HUDEP-2 (cell line): ENCODE data around the gene INSL3.

ENCODE experiments used
- DNase-seq, 76 experiments: peaks; one replicate each; lab custom pipeline; 2025; ENCODE audit not compliant: unreplicated experiment in 76 of 76; lab: John Stamatoyannopoulos, UW

The INSL3 gene

GRCh38 chr19:17847538-17848366 lies 26.4 kb upstream of the INSL3 start, which contains the start of gene JAK3:
Gene JAK3 (minus strand): TSS chr19:17847982. CDS start chr19:17844417, 3,565 bp downstream.
- no peak for DNase-seq

DNA sequence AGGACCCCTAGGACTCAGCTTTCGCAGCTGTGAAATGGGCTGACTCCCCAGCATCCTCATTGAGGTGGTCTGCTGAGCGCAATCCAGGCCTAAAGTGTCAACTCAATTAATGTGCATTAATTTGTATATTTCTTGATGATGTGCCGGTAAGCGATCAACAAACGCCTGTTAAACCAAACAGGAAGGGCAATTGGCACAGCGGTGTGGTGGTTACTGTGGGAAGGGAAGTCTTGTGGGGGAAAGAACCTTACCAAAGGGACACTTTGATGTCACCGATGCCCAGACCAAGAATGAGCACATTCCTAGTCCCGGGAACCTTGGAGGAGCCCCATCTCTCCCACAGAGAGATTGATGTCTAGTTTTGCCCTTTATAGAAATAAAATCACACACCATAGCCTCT lies 24.8 kb upstream of the INSL3 start:
- DNase-seq = no peak

DNA sequence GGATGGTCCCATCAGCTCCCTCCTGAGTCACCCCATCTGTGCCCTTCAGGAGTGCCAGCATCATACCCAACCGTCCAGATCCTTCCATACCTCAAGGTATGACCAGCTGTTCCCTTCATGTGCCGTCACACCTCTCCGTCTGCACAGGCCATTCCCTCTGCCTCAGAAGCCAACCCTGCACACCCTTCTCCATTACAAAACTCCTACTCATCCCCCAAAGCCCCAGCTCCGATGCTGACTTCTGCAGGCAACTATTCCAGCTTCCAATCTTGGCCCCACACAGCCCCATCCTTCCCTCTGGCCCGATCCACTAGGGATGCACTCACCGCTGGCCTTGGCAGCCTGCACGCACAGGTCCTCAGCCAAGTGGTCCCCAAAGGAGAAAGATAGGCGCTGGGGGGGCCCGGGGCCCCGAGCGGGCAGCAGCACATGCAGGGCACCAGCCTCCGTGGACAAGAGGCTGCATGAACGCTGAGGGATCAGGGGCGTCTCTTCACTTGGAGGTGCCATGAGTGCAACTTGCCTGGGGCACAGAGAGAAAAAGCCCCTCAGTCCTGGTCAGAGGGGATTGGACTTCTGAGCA lies 22.7 kb upstream of the INSL3 start:
- no peak for DNase-seq

DNA sequence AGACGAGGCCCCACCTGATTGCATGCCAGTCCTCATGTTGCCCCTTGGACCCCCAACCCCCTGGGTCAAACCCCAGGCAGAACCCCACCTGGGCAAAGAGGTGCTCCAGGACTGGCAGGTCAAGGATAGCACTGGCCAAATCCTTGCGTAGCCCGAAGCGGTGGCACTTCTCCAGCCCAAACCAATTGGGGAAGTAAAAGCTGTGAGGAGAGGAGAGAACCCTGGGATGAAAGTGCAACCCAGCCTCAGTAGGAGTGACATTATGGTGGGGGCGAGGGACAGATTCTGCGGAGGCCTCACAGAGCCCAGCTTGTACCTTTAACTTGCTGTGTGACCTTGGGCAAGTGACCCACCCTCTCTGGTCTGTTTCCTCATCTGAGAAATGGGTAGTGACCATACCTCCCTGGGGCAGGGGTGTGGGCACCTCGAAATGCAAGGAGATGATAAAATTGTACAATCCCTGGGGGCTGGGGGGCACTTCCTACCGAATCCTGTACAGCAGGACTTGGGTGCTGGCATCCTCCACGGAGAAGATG lies 22.0 kb upstream of the INSL3 start:
- no peak for DNase-seq

- no peak for DNase-seq
Measured at GRCh38 chr19:17842663-17843291, 21.5 kb upstream of the INSL3 start.

DNA sequence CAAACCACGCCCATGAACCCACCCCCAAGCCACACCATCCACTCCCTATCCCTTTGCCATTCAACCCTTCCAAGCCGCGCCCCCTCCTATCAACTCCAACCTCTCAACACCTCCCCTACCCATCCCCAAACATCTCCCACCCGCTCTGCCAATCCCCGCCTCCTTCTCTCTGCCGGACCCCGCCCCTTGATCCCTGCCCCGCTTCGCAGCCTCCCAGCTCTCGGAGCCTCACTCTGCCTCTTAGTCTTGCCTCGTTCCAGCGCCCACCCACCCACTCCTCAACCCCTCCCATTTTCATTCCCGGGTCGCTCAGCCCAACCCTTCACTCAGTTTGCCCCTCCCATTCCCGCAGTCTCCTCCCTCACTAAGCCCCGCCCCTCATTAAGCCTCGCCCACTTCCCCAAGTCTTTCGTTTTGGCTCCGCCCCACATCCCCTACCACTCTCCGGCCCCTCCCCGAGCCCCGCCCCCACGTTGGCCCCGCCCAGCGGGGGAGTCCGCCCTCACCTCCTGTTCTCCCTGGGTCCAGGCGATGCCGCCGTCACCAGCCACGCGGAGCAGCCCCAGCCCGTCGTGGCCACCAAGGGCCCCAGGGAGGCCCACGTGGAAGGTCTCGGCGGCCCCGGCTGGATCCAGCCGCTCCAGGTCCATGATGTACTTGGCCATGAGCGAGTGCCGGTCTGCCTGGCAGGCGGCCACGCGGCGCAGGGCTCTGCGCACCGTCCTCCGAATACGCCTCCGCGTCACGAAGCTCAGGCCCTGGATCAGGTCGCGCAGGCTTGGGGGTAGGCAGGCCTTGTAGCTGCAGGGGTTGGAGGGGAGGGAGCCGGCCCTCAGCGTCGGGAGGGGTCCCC lies 20.7 kb upstream of the INSL3 start:
- DNase-seq = peak in 21 of 76 experiments; percentile 16 to 49 (median 24)

GRCh38 chr19:17841371-17841809 lies 20.1 kb upstream of the INSL3 start:
- DNase-seq = no peak

DNA sequence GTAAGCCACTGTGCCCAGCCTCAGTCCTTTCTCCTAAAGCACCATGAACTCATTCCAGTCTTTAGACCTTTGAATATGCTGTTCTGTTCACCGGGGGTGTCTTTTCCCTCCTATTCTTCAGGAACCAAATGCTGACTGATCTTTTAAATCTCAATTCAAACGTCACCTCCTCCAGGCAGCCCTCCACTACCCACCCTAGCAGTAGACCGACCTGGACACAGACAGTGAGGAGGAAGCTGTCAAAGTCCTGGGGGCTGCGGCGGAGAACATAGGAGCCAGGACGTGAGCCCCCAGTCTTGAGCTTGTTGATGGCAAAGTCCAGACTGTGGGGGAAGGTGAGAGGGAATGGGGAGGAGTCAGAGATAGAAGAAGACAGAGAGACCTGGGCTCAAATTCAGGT lies 18.7 kb upstream of the INSL3 start:
- no peak for DNase-seq

DNA sequence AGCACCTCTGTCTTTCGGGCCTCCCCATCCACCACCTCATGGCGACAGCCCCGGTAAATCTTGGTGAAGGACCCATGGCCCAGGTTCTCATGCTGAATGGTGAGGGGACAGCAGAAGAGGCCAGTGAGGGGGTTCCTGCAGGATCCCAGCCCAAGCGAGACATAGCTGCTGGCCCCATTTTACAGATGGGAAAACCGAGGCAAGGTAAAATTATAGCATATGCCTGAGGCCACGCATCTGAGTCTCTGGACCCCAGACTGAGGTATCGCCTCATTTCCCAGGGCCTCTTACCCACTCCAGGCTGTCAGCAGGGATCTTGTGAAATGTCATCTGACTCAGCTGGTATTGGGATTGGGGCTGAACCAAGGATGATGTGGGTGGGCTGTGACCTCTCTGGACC lies 16.7 kb upstream of the INSL3 start:
- no peak for DNase-seq

DNA sequence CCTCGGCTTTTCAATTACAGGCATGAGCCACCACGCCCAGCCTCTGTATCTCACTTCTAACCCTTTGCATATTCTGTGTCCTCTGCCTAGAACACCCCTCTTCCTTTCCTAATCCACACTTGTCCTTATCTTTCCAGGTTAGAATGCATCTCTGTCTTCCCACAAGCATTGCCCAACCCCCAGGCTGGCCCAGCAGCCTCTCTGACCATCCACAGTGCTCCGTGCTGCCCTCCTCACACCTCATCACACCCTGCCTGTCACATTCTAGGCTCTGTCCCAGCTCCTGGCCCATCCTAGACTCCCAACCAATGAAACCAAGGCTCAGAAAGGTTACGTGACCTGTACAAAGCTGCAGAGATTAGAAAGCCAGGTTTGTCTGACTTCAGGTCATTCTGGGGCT lies 15.2 kb upstream of the INSL3 start:
- DNase-seq = no peak

DNA sequence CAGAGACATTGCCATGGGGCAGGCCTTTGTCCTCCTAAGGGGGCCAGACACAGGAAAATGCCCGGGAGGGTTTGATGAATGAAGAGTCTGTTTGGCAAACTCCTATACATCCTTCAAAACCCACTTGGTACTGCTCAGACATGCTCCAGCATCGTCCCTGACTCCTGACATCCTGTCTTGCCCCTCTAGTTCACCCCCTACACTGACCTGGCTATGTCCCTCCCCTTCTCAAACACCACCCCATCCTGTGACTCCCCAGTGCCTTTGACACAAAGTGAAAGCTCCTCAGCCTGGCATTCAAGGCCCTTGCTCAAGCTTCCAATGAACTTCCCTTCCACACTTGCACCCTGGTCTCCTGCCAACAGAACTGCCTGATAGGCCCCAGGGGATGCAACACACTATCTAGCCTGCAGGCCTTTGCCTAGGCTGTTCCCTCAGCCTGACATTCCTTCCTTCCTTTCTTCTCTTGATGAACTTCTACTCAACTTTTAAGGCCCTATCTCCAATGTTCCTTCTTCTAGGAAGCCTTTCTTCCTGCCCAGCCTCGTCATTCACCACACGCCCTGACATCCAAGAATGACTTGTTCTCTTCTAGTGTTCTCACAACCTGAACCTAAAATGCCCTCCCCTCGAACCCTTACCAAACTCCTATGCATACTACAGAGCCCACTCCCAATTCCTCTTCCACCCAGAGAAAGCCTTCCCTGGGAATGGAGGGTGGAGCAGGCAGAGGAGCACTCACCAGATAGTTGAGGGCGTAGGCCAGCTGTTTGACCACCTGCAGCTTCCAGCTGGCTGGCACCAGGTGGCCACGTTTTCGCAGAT lies 14.1 kb upstream of the INSL3 start:
- DNase-seq = peak in 3 of 76 experiments; percentile 2 to 9 (median 4)

DNA sequence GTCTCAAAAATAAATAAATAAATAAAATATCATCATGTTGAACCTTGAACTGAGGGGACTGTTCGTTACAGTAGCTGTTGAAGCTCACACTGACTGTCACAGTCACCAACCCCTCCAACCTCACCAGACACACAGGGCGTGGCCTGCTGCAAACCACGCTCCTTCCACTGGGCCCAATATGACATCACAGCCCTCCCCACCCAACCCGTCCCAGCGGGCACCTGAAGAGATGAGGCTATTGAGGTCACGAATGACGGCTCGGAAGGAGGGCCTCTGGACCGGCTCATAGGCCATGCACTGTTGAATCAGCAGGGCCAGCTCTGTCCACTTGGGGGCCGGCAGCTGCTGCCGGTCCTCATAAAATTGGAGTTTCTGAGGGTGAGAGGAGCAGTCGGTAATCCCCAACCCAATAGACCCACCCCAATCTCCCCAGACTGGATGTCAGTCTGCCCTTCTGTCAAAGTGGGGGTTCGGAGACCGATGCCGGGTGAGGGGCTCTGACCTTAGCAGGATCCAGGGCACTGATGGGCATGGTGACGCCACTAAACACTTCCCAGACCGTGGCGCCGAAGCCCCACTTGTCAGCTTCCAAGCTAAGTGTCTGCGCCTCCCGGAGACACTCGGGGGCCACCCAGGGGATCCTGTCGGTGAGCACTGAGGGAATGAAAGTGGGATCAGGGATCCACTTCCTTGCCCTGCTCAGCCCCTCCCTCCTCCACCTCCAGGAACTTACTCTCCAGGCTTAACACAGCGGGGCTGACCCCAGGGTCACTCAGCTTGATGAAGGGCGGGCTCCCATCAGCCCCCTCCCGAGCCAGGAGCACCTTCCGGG lies 13.2 kb upstream of the INSL3 start:
- DNase-seq = peak in 1 of 76 experiments; percentile 12

DNA sequence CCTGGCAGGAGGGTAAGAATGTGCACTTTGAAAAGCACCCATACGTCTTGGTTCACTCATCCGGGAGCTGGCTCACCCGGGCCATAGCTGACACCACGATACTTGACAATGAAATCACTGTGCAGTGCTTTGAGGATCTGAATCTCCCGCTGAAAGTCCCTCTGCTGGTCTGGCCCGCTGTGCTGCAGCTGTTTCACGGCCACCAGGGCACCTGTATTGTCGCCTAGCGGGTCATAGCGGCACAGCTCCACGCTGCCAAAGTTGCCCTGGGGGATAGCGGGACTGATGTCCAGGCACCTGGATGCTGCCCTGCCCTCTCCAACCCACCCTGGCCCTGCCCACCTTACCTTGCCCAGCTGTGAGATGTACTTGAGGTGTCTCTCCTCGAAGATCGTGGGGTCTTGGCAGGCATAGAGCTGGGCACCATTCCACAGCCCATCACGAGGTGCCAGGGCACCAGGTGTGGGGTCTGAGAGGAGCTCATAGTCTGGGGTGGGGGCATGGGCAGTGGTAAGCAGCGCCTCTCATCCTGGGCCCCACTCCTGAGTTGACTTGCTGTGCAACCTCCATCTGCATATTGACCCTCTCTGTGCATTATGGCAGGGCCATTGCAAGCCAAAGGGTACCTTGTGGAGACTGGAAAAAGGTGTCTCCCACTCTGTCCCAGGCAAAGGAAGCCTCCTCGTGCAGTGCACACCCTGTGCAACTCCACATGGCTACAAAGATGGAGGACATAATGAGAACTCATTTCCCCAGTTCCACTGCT lies 11.3 kb upstream of the INSL3 start:
- no peak for DNase-seq

GRCh38 chr19:17831419-17831888 lies 10.1 kb upstream of the INSL3 start:
- no peak for DNase-seq

- DNase-seq = peak in 18 of 76 experiments; percentile 9 to 34 (median 18)
Measured at GRCh38 chr19:17830567-17831418, 9.5 kb upstream of the INSL3 start.

GRCh38 chr19:17829855-17830566 lies 8.7 kb upstream of the INSL3 start:
- no peak for DNase-seq
